ENCODE data around the gene MLX. TPM values are rescaled to one million over a fixed set of nuclear protein-coding genes. Genes with fewer than 3 reads are reported as not detected.
A peak's percentile ranks its signal among the peaks of the same experiment; 100 is the strongest.

Gene MLX
- total and polyA plus RNA-seq, 2 donors (not counting 1 experiment from before 2014, with no cell fraction given) = 62.4 to 66.6 TPM

GRCh38 chr17:42566215-42566882 lies 551 bp upstream of the MLX start:
- peaks cover 63% of the 10 kb centered on the region for H3K79me2 ChIP-seq (ENCODE audit: control insufficient read depth, insufficient read depth, low read length)
- peak overlapping the region; percentile 59 to 78 for H3K27ac ChIP-seq (ENCODE audit: low read length in 2 of 2)
- DNase-seq (no peak), ATAC-seq (ENCODE audit: low read depth) (no peak)
- peak overlapping the region; percentile 93 for H3K4me2 ChIP-seq (replicated peaks; ENCODE audit: low read depth, low read length, poor library complexity, severe bottlenecking)
- no peaks in the 10 kb centered on the region for H3K27me3 ChIP-seq (replicated peaks in 1 of 4; ENCODE audit: control extremely low read depth in 1 of 4, control insufficient read depth in 3 of 4, insufficient read depth in 4 of 4, low read length in 3 of 4)
- intact Hi-C loops (cut with micrococcal nuclease) = loop anchor here (5.0 kb wide), 1 partner anchor 111 kb away; the partner anchor contains the start of gene PLEKHH3
- H2AFZ ChIP-seq (ENCODE audit: insufficient read depth, low read depth, low read length, poor library complexity, severe bottlenecking) = peak overlapping the region; percentile 83
- peaks cover 0 to 47% of the 10 kb centered on the region in 2 experiments for H3K36me3 ChIP-seq (replicated peaks in 1 of 2; ENCODE audit: control extremely low read depth in 1 of 2, control insufficient read depth in 1 of 2, extremely low read depth in 1 of 2, insufficient read depth in 2 of 2, low read length in 1 of 2)
- peaks cover 30 to 47% of the 10 kb centered on the region in 2 donors for H3K4me1 ChIP-seq (ENCODE audit: control insufficient read depth in 2 of 2, insufficient read depth in 2 of 2, low read length in 2 of 2)
- H3K27ac Mint-ChIP-seq = peak overlapping the region; percentile 98
- no peaks in the 10 kb centered on the region for H3K9me3 Mint-ChIP-seq (ENCODE audit: insufficient read depth)
- no peaks in the 10 kb centered on the region for H3K9me3 ChIP-seq (ENCODE audit: control extremely low read depth in 1 of 3, control insufficient read depth in 2 of 3, insufficient read depth in 1 of 3, low read length in 2 of 3)
- H3K4me3 Mint-ChIP-seq = peak overlapping the region; percentile 99
- peaks cover 25% of the 10 kb centered on the region for H4K20me1 ChIP-seq (ENCODE audit: control insufficient read depth, insufficient read depth, low read length, poor library complexity, severe bottlenecking)
- ChIA-PET POLR2A (interaction anchor here (1.5 to 2.4 kb wide), 3 partner anchors 11 to 18 kb away, joined by 6 to 19 read pairs (median 18); partner anchors contain the start of gene PSMC3IP), CTCF (interaction anchor here (1.4 to 6.4 kb wide), 4 partner anchors 11 to 36 kb away, joined by 4 to 51 read pairs (median 12); partner anchors contain the start of gene PSMC3IP)
- peaks cover 41% of the 10 kb centered on the region for H3K4me1 Mint-ChIP-seq
- H3K27me3 Mint-ChIP-seq = no peaks in the 10 kb centered on the region
- no peak for TF ChIP-seq CTCF (IDR thresholded peaks at IDR 0.05)
- TF ChIP-seq EZH2 (IDR thresholded peaks at IDR 0.05; ENCODE audit: borderline replicate concordance, insufficient read depth, low read depth, low read length, poor library complexity, severe bottlenecking) = no peak
- 57% methylated on average over 27 of the region's 28 CpGs for WGBS (ENCODE audit: insufficient coverage)
- peak overlapping the region in 4 of 5 experiments; percentile 66 to 88 (median 73) for H3K4me3 ChIP-seq (ENCODE audit: control extremely low read depth in 1 of 5, extremely low read depth in 1 of 5, insufficient read depth in 1 of 5, low read depth in 2 of 5, low read length in 4 of 5)
- H3K9ac ChIP-seq (ENCODE audit: low read length) = peak overlapping the region; percentile 77
